H9 (cell line): ENCODE data around the gene EPS8. TPM values are rescaled to one million over a fixed set of nuclear protein-coding genes. Genes with fewer than 3 reads are reported as not detected.

Source experiments
- DNase-seq: peaks from one replicate; pipeline ENCODE4 v3.0.0-alpha.2; 2017
- H2AFZ ChIP-seq: one replicate; pipeline ENCODE4 v1.6.1; 2013; ENCODE audit warnings: mild to moderate bottlenecking, low read length, control low read depth, moderate library complexity
- H2AK5ac ChIP-seq: 2 replicates; pipeline ENCODE4 v1.6.1; 2013; ENCODE audit warnings: low read length, control low read depth, mixed read lengths; ENCODE audit not compliant: insufficient read length
- H2BK120ac ChIP-seq: one replicate; pipeline ENCODE4 v1.6.1; 2013; ENCODE audit warnings: low read depth, mild to moderate bottlenecking, low read length, control low read depth, inconsistent platforms; ENCODE audit not compliant: poor library complexity, severe bottlenecking
- H2BK12ac ChIP-seq: 2 replicates; pipeline ENCODE4 v1.6.1; 2013; ENCODE audit warnings: low read length, control low read depth, mixed read lengths, low read depth; ENCODE audit not compliant: insufficient read length
- H2BK15ac ChIP-seq: 2 replicates; pipeline ENCODE4 v1.6.1; 2013; ENCODE audit warnings: low read depth, low read length, control low read depth
- H2BK20ac ChIP-seq: one replicate; pipeline ENCODE4 v1.6.1; 2013; ENCODE audit warnings: low read depth, mild to moderate bottlenecking, low read length, control low read depth, inconsistent platforms; ENCODE audit not compliant: poor library complexity, severe bottlenecking
- H2BK5ac ChIP-seq: 2 replicates; pipeline ENCODE4 v1.6.1; 2013; ENCODE audit warnings: low read length, control low read depth, mixed read lengths; ENCODE audit not compliant: insufficient read length
- H3K14ac ChIP-seq: 2 replicates; pipeline ENCODE4 v1.6.1; 2013; ENCODE audit warnings: low read length, control low read depth; ENCODE audit not compliant: insufficient read depth
- H3K18ac ChIP-seq: 2 replicates; pipeline ENCODE4 v1.6.1; 2013; ENCODE audit warnings: low read depth, mild to moderate bottlenecking, mixed read lengths, low read length, control low read depth; ENCODE audit not compliant: insufficient read length
- H3K23ac ChIP-seq: 2 replicates; pipeline ENCODE4 v1.6.1; 2013; ENCODE audit warnings: low read length, control low read depth, mixed read lengths, low read depth; ENCODE audit not compliant: insufficient read length
- H3K23me2 ChIP-seq: 2 replicates; pipeline ENCODE4 v1.6.1; 2013; ENCODE audit warnings: low read depth, mild to moderate bottlenecking, mixed read lengths, low read length, control low read depth; ENCODE audit not compliant: insufficient read length, poor library complexity, severe bottlenecking
- H3K27ac ChIP-seq: 2 replicates; pipeline ENCODE4 v1.5.1; 2013; ENCODE audit warnings: low read length, control low read depth, mixed read lengths, low read depth; ENCODE audit not compliant: insufficient read length
- H3K27me3 ChIP-seq: 2 replicates; pipeline ENCODE4 v1.6.1; 2013; ENCODE audit warnings: low read length, control low read depth, inconsistent platforms; ENCODE audit not compliant: insufficient read depth
- H3K4ac ChIP-seq: 2 replicates; pipeline ENCODE4 v1.6.1; 2013; ENCODE audit warnings: low read depth, mild to moderate bottlenecking, control low read depth, inconsistent platforms, low read length, moderate library complexity
- H3K4me1 ChIP-seq: 2 replicates; pipeline ENCODE4 v1.6.1; 2013; ENCODE audit warnings: low read length, control low read depth, inconsistent platforms; ENCODE audit not compliant: insufficient read depth
- H3K4me2 ChIP-seq: 2 replicates; pipeline ENCODE4 v1.6.1; 2013; ENCODE audit warnings: low read length, control low read depth, mixed read lengths; ENCODE audit not compliant: insufficient read length, insufficient read depth
- H3K56ac ChIP-seq: 2 replicates; pipeline ENCODE4 v1.6.1; 2013; ENCODE audit warnings: low read depth, mild to moderate bottlenecking, mixed read lengths, low read length, control low read depth; ENCODE audit not compliant: insufficient read length
- H3K79me1 ChIP-seq: 2 replicates; pipeline ENCODE4 v1.6.1; 2013; ENCODE audit warnings: low read depth, mild to moderate bottlenecking, moderate library complexity, low read length, control low read depth, inconsistent platforms; ENCODE audit not compliant: insufficient read depth, poor library complexity, severe bottlenecking
- H3K79me2 ChIP-seq: 2 replicates; pipeline ENCODE4 v1.6.1; 2013; ENCODE audit warnings: low read length, control low read depth, inconsistent platforms; ENCODE audit not compliant: insufficient read depth
- H3K9ac ChIP-seq: 2 replicates; pipeline ENCODE4 v1.6.1; 2013; ENCODE audit warnings: low read length, control low read depth, mixed read lengths; ENCODE audit not compliant: insufficient read length; ENCODE audit errors: extremely low read depth
- H3K9me3 ChIP-seq: one replicate; pipeline ENCODE4 v1.6.1; 2013; ENCODE audit warnings: low read depth, low read length, inconsistent platforms; ENCODE audit not compliant: control insufficient read depth
- H3T11ph ChIP-seq: one replicate; pipeline ENCODE4 v1.6.1; 2013; ENCODE audit warnings: mild to moderate bottlenecking, low read length, control low read depth, inconsistent platforms
- H4K20me1 ChIP-seq: one replicate; pipeline ENCODE4 v1.6.1; 2013; ENCODE audit not compliant: control insufficient read depth, insufficient read length, insufficient read depth
- H4K5ac ChIP-seq: 2 replicates; pipeline ENCODE4 v1.6.1; 2013; ENCODE audit warnings: low read depth, mild to moderate bottlenecking, mixed read lengths, low read length, control low read depth; ENCODE audit not compliant: insufficient read length
- H4K8ac ChIP-seq: replicated peaks from 2 replicates; pipeline ENCODE4 v1.6.1; 2013; ENCODE audit warnings: low read length, control low read depth, mixed read lengths, low read depth; ENCODE audit not compliant: insufficient read length
- H4K91ac ChIP-seq: 2 replicates; pipeline ENCODE4 v1.6.1; 2013; ENCODE audit warnings: low read depth, mild to moderate bottlenecking, moderate library complexity, mixed read lengths, low read length, control low read depth; ENCODE audit not compliant: insufficient read length
- H3K27ac Mint-ChIP-seq, 3 experiments: 2 replicates in 2 of 3; 3 replicates in 1 of 3; pipeline ENCODE4 v1.8.0; 2020 to 2021; ENCODE audit warnings: mixed read lengths in 3 of 3, mild to moderate bottlenecking in 1 of 3, moderate library complexity in 1 of 3
- H3K27me3 Mint-ChIP-seq: 2 replicates; pipeline ENCODE4 v1.8.0; 2021; ENCODE audit warnings: low read depth, mild to moderate bottlenecking, moderate library complexity, mixed read lengths
- H3K36me3 Mint-ChIP-seq, 3 experiments: 2 replicates in 2 of 3; 3 replicates in 1 of 3; pipeline ENCODE4 v1.8.0; 2020 to 2021; ENCODE audit warnings: low read depth in 3 of 3, mixed read lengths in 3 of 3; ENCODE audit not compliant: insufficient read depth in 1 of 3
- H3K4me1 Mint-ChIP-seq, 2 experiments: 2 replicates each; pipeline ENCODE4 v1.8.0; 2020; ENCODE audit warnings: mixed read lengths in 2 of 2
- H3K4me3 Mint-ChIP-seq, 2 experiments: 2 replicates in 1 of 2; 3 replicates in 1 of 2; pipeline ENCODE4 v1.8.0; 2020 to 2021; ENCODE audit warnings: mild to moderate bottlenecking in 2 of 2, mixed read lengths in 2 of 2, moderate library complexity in 1 of 2
- H3K9me3 Mint-ChIP-seq, 2 experiments: 2 replicates in 1 of 2; 3 replicates in 1 of 2; pipeline ENCODE4 v1.8.0; 2020; ENCODE audit warnings: mild to moderate bottlenecking in 2 of 2, mixed read lengths in 2 of 2, moderate library complexity in 1 of 2
- CTCF ChIP-seq: fragments of 200-600 bp; sonication (generic); conservative IDR thresholded peaks from 3 replicates; pipeline ENCODE4 v1.8.0; 2021; ENCODE audit warnings: antibody characterized with exemption, mild to moderate bottlenecking
- WGBS: extraction: QIAGEN DNeasy Blood & Tissue Kit; methylation state at CpG from one replicate; pipeline ENCODE4 v1.1.7; 2013; ENCODE audit warnings: missing lambda C conversion rate, low lambda C conversion rate, mixed read lengths; ENCODE audit not compliant: insufficient read length; ENCODE audit errors: extremely low coverage; 5-methylcytosine and 5-hydroxymethylcytosine counted together
- total RNA-seq: library from RNA; stranded (reverse); gene quantifications from 2 replicates; pipeline ENCODE4 v1.2.1, GENCODE V29; 2021

The EPS8 gene
- total RNA-seq, 1 experiment from 2014 or later = 2.2 TPM

GRCh38 chr12:15627995-15628945 lies 160.9 kb downstream of the EPS8 start:
- Histone ChIP-seq H3K4me1 (no peaks in the 10 kb centered on the region; the same call in 1 of the 2 replicates), H3T11ph (no peak overlapping the region), H3K9me3 (no peaks in the 10 kb centered on the region), H3K4me2 (no peak overlapping the region), H3K18ac (no peak overlapping the region), H2BK120ac (no peak overlapping the region), H3K23ac (no peak overlapping the region), H2BK5ac (no peak overlapping the region), H4K20me1 (no peaks in the 10 kb centered on the region), H2BK15ac (no peak overlapping the region), H4K5ac (no peak overlapping the region), H2AK5ac (no peak overlapping the region), H3K23me2 (no peaks in the 10 kb centered on the region), H3K27me3 (no peaks in the 10 kb centered on the region), H3K56ac (no peak overlapping the region), H4K8ac (no peak overlapping the region), H2AFZ (no peak overlapping the region), H2BK12ac (no peak overlapping the region), H2BK20ac (no peak overlapping the region), H3K14ac (no peak overlapping the region), H3K79me1 (no peaks in the 10 kb centered on the region), H4K91ac (no peak overlapping the region), H3K79me2 (no peaks in the 10 kb centered on the region), H3K9ac (no peak overlapping the region), H3K4ac (no peak overlapping the region), H3K27ac (no peak overlapping the region)
- DNase-seq = no peak
- peaks cover 8 to 9% of the 10 kb centered on the region in 2 experiments for H3K4me1 Mint-ChIP-seq
- no CpG with 5 or more reads among the region's 4 CpGs for WGBS
- no peak overlapping the region for H3K27ac Mint-ChIP-seq
- H3K27me3 Mint-ChIP-seq = no peaks in the 10 kb centered on the region
- H3K36me3 Mint-ChIP-seq = no peaks in the 10 kb centered on the region
- no peaks in the 10 kb centered on the region for H3K9me3 Mint-ChIP-seq
- no peak for TF ChIP-seq CTCF
- H3K4me3 Mint-ChIP-seq = no peak overlapping the region
